Epidermal melanocyte (primary cell): ENCODE data around the gene TXNDC17.
"Not testable (repeated sequence)": the region's sequence is repeated elsewhere in the genome, so short reads cannot be mapped to it uniquely, and the experiment has no call there.

Source experiments
- DNase-seq: peaks from one replicate; pipeline ENCODE4 v3.0.0; 2011; ENCODE audit warnings: low spot score; ENCODE audit not compliant: insufficient read length

Gene TXNDC17

GRCh38 chr17:6660101-6660500, 19.2 kb downstream of the TXNDC17 start:
- DNase-seq, result no peak

GRCh38 chr17:6660805-6661463, 20.1 kb downstream of the TXNDC17 start:
- DNase-seq, result no peak

GRCh38 chr17:6661464-6661848, 20.6 kb downstream of the TXNDC17 start:
- no peak for DNase-seq

- DNase-seq, result not testable (repeated sequence)
Observed at GRCh38 chr17:6663200-6663599, 22.3 kb downstream of the TXNDC17 start.

- peak; percentile 88 for DNase-seq
Observed at GRCh38 chr17:6666077-6666521, 25.2 kb downstream of the TXNDC17 start.

- no peak for DNase-seq
Observed at GRCh38 chr17:6666557-6666956, 25.7 kb downstream of the TXNDC17 start.

- DNase-seq, result no peak
Observed at GRCh38 chr17:6667516-6667915, 26.7 kb downstream of the TXNDC17 start.

GRCh38 chr17:6668219-6668618, 27.4 kb downstream of the TXNDC17 start:
- DNase-seq, result no peak

GRCh38 chr17:6668727-6669425, 28.0 kb downstream of the TXNDC17 start:
- no peak for DNase-seq

- DNase-seq, result no peak
Observed at GRCh38 chr17:6669479-6670212, 28.8 kb downstream of the TXNDC17 start.

- no peak for DNase-seq
Observed at GRCh38 chr17:6670571-6670970, 29.7 kb downstream of the TXNDC17 start.

GRCh38 chr17:6670999-6671398, 30.1 kb downstream of the TXNDC17 start:
- no peak for DNase-seq

GRCh38 chr17:6671431-6671830, 30.6 kb downstream of the TXNDC17 start:
- DNase-seq, result no peak

- no peak for DNase-seq
Observed at GRCh38 chr17:6674586-6674985, 33.7 kb downstream of the TXNDC17 start.

GRCh38 chr17:6675201-6675825, 34.5 kb downstream of the TXNDC17 start:
- no peak for DNase-seq

- DNase-seq, result no peak
Observed at GRCh38 chr17:6676802-6677157, 35.9 kb downstream of the TXNDC17 start.

- DNase-seq, result no peak
Observed at GRCh38 chr17:6677158-6677831, 36.4 kb downstream of the TXNDC17 start.

GRCh38 chr17:6677946-6678345, 37.1 kb downstream of the TXNDC17 start:
- no peak for DNase-seq

- DNase-seq, result no peak
Observed at GRCh38 chr17:6679241-6679640, 38.4 kb downstream of the TXNDC17 start.

GRCh38 chr17:6681176-6681575, 40.3 kb downstream of the TXNDC17 start:
- no peak for DNase-seq

- DNase-seq, result no peak
Observed at GRCh38 chr17:6681671-6682070, 40.8 kb downstream of the TXNDC17 start.
